HG03558 (cell line): Measurements from ENCODE around the gene CLK3.

ENCODE experiments used
- ATAC-seq: cut with Tn5 transposase; IDR thresholded peaks from one replicate; pipeline ENCODE4 v1.9.1; 2021; ENCODE audit warnings: moderate number of reproducible peaks; ENCODE audit not compliant: unreplicated experiment; ENCODE audit errors: extremely low read depth

CLK3 gene

GRCh38 chr15:74599156-74599555 is 16.5 kb upstream of the CLK3 start:
- ATAC-seq: no peak

DNA sequence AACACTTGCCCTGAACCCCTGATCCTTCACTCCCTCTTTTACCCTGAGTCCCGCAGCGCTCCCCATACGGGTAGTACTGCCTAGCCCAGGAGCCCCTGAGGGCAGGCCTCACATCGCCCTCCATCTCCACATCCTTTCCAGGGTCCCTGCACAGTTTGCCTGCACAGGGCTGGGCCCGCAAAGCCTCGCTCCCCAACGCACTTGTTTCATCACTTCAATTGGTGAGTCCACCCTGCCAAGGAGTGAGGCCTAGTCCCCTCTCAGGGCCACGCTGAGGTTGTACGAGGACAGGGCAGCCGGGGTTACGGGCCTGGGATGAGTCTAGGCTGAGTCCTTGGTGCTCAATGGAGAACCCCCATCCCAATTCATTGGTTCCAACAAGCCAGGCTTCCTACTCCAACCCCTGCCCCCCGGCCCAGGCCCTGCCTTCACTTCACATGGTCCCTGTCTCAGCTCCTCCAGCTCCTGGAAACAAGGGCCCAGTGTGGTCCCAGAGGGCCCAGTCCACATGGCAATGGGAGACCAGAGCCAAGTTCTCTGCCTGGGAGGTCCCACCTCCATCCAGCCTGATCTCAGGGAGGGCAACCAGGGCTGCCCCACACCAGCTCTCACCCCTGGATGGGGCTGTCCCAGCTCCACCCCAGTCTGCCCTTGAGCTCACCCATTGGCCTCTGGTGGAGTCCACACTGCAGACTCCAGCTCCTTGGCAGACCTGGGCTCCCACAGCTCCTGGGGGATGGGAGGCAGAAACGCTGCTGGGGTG is 12.4 kb upstream of the CLK3 start:
- no peak for ATAC-seq

DNA sequence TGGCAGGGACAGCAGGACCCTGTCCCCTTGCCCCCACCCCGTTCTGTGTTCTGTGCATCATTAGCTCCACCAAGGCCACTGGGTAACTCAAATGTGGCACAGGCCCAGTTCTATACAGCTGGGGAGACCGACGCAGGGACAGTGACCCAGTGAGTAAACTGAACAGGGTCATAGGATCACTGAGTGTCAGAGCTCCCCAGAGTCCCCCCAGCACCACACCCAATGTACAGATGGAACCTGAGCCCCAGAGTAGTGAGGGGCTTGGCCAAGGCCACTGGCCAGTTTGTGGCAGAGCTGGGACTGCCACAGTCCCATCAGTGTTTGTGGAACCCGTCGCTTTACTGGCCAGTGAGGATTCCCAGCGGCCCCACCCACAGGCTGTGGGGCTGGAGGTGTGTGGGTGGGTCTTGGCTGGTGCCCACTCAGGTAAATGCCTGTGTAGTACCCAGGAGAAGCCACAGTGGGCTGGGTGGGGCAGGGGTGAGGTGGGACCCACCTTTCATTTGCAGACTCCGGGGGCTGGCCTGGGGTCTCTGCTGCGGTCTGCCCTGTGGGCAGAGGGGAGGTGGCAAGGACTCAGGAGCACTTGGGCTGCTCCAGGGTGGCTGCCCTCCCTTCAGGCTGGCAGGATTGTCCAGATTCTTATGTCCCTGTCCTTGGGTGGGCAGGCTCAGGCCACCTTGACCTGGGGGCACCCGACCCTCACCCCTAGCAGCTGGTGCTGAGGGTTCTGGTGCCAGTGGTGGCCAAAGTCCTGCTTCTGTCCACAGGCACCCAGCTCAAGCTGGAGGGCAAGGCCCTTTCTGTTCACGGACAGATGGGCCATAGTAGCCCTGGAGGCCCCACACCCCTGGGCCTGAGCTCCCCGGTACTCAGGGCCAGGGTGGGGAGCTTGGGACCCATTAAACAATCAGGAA is 11.6 kb upstream of the CLK3 start:
- no peak for ATAC-seq

- ATAC-seq: no peak
These were observed 10.4 kb upstream of the CLK3 start for GRCh38 chr15:74604983-74605794.

DNA sequence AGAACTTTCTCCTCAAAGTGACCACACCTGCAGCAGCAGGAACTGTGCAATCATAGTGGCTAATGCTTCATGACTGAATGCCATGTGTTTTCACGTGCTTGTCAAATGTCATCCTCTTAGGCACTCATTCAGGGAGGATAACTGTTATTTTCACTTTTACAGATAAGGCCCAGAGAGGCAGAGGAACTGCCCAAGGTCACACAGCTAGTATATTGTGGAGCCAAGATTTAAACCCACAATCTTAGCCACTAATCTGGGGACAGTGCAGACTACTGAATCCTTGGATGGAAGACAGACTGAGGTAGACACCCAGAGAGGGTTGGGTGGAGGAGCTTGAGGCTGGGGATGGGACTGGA is 9.9 kb upstream of the CLK3 start:
- ATAC-seq: no peak

- no peak for ATAC-seq
These were observed 6.8 kb upstream of the CLK3 start for GRCh38 chr15:74608786-74609185.

DNA sequence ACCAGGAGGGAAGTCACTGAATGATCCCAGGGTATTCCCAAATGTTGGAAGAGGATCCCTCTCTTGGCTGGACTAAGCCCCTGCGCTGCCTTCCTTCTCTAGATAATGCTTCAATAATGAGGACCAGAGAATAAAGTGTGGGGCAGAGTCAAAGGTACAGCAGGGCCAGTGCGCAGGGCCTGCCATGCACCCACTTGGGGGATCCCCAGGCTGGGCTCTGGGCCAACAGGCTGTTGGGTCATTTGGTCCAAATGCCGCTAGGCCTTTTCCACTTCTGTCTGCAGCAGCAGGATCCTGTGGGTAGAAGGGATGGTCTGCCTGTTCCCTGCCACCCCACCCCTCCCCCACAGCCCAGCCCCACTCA is 5.7 kb upstream of the CLK3 start:
- ATAC-seq: no peak

GRCh38 chr15:74610302-74610951 is 5.2 kb upstream of the CLK3 start:
- no peak for ATAC-seq

DNA sequence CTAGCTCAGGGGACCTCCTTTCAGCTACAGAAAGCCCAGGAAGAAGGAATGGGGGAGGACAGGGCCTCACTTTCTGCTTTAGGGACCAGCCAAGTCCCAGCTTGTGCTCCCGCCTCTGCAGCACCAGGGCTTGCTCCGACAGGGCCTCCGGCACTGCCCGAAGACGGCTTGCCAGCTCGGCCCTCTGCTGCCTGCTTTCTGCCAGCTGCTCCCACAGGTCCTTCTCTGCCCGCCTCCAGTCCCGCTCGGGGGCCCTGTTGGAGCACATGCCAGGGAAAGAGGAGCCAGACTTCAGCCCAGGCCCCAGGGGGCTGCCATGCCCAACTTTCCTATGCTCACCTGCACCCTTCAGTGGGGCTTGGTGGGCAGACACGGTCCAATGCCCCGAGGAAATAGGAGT is 4.3 kb upstream of the CLK3 start:
- ATAC-seq: no peak

DNA sequence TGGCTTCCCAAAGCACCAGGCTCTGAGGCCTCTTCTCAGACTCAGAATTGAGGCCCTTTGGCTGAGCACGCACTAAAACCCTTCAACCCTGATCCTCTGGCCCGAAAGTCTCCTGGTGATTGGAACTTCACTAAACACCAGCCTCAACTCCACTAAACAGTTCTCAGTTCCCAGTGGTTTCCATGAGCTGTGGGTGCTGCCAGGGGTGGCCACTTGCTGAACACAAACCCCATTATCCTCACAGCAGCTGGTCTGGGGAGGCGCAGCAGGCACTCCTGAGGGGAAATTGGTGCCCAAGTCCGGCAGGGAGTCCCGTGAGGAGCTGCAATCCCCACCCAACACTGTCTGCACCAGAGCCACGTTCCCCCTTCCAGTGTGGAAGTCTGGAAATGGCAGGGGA is 3.8 kb upstream of the CLK3 start:
- no peak for ATAC-seq

DNA sequence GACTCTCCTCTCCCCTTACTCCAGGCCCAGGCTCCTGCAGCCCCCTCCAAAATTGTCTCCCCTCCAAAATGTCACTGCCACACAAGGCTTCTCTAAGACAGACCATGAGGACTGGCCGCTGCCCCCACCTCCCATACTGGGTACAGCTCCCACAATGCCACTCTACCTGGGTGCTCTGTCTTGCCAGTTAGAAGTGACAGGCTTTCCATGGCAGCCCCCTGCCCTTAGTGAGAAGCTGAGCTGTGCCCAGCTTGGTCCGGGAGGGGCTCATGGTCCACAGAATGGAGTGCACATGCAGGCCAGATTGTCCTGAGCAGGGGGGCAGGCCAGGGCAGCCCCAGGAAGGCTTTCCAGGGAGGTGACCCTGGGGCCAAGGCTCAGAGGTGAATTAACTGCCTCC is 3.0 kb upstream of the CLK3 start:
- no peak for ATAC-seq

GRCh38 chr15:74613089-74613952 is 2.3 kb upstream of the CLK3 start:
- ATAC-seq: no peak

- no peak for ATAC-seq
These were observed 1.5 kb upstream of the CLK3 start for GRCh38 chr15:74613953-74614743.

GRCh38 chr15:74614744-74615507 is 710 bp upstream of the CLK3 start:
- no peak for ATAC-seq

GRCh38 chr15:74616366-74616939 is 817 bp downstream of the CLK3 start:
- no peak for ATAC-seq

DNA sequence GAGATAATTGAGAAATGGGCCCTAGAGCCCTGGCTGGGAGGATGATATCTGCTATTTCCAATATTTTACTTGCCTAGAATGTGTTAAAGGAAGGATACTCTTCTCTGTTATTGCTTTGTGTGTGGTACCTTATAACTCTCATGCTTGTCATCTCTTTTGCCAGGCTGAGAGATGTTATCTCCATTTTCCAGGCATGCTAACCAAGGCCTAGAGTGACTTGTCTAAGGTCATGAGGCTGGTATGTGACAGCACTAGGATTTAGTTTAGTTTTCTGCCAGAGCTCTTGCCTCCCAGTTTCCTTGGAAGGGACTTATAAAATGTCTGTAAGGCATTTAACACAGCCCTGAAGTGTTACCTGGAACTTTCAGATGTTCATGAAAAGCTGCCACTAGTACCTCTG is 1.4 kb downstream of the CLK3 start:
- ATAC-seq: no peak

GRCh38 chr15:74618841-74619596 is 3.4 kb downstream of the CLK3 start:
- ATAC-seq: no peak
